NCI-H2029 (cell line): ENCODE measurements around the gene ADRB1.

ENCODE experiments used
- DNase-seq: peaks from one replicate; lab custom pipeline; 2025; lab: John Stamatoyannopoulos, UW

Gene ADRB1

GRCh38 chr10:114043532-114044246 is at the start of gene ADRB1:
Gene ADRB1, plus strand, starts transcription at chr10:114043866. Its CDS starts 267 bp downstream, at chr10:114044133.
- peak; percentile 40 for DNase-seq

GRCh38 chr10:113995201-113995600 is 48.5 kb upstream of the ADRB1 start:
- no peak for DNase-seq

- DNase-seq, result peak; percentile 40
Observed at GRCh38 chr10:113997428-113997827, 46.2 kb upstream of the ADRB1 start.

- no peak for DNase-seq
Observed at GRCh38 chr10:113999531-113999930, 44.1 kb upstream of the ADRB1 start.

GRCh38 chr10:114000457-114001010 is 43.1 kb upstream of the ADRB1 start:
- no peak for DNase-seq

- DNase-seq, result no peak
Observed at GRCh38 chr10:114002422-114002821, 41.2 kb upstream of the ADRB1 start.

GRCh38 chr10:114003161-114003941 is 40.3 kb upstream of the ADRB1 start:
- no peak for DNase-seq

- DNase-seq, result no peak
Observed at GRCh38 chr10:114009281-114009996, 34.2 kb upstream of the ADRB1 start.

- no peak for DNase-seq
Observed at GRCh38 chr10:114010316-114010715, 33.4 kb upstream of the ADRB1 start.

GRCh38 chr10:114012650-114013049 is 31.0 kb upstream of the ADRB1 start:
- no peak for DNase-seq

- no peak for DNase-seq
Observed at GRCh38 chr10:114015708-114016107, 28.0 kb upstream of the ADRB1 start.

- no peak for DNase-seq
Observed at GRCh38 chr10:114017271-114017670, 26.4 kb upstream of the ADRB1 start.

GRCh38 chr10:114017873-114018272 is 25.8 kb upstream of the ADRB1 start:
- DNase-seq, result no peak

GRCh38 chr10:114019226-114019625 is 24.4 kb upstream of the ADRB1 start:
- DNase-seq, result no peak

GRCh38 chr10:114021154-114021553 is 22.5 kb upstream of the ADRB1 start:
- DNase-seq, result no peak

- no peak for DNase-seq
Observed at GRCh38 chr10:114021717-114022680, 21.7 kb upstream of the ADRB1 start.

- DNase-seq, result no peak
Observed at GRCh38 chr10:114022766-114023597, 20.7 kb upstream of the ADRB1 start.

GRCh38 chr10:114024876-114025610 is 18.6 kb upstream of the ADRB1 start:
- DNase-seq, result no peak

GRCh38 chr10:114025611-114026130 is 18.0 kb upstream of the ADRB1 start:
- DNase-seq, result no peak
